Hindlimb muscle (tissue), 1 donor: ENCODE data around the gene RAB37. TPM values are rescaled to one million over a fixed set of nuclear protein-coding genes. Genes with fewer than 3 reads are reported as not detected.

Experiments used
- DNase-seq: peaks from one replicate; pipeline ENCODE4 v3.0.0-alpha.2; 2013
- polyA plus RNA-seq: library from polyadenylated mRNA; unstranded; fragments of 120-200 nt; gene quantifications from one replicate; pipeline ENCODE4 v1.2.1, GENCODE V29; 2013; ENCODE audit not compliant: insufficient read length

The RAB37 gene
- polyA plus RNA-seq, 1 donor = 1.2 TPM

- DNase-seq = no peak
Measured at GRCh38 chr17:74728702-74729075, 8.4 kb upstream of the RAB37 start.

GRCh38 chr17:74729368-74729767 is 7.7 kb upstream of the RAB37 start:
- DNase-seq = no peak

GRCh38 chr17:74729866-74730265 is 7.2 kb upstream of the RAB37 start:
- no peak for DNase-seq

GRCh38 chr17:74730491-74731346 is 6.3 kb upstream of the RAB37 start:
- DNase-seq = no peak

GRCh38 chr17:74731347-74731605 is 5.8 kb upstream of the RAB37 start:
- no peak for DNase-seq

- no peak for DNase-seq
Measured at GRCh38 chr17:74732042-74732867, 4.8 kb upstream of the RAB37 start.

- no peak for DNase-seq
Measured at GRCh38 chr17:74733365-74734122, 3.5 kb upstream of the RAB37 start.

GRCh38 chr17:74734256-74734655 is 2.8 kb upstream of the RAB37 start:
- no peak for DNase-seq

- no peak for DNase-seq
Measured at GRCh38 chr17:74737299-74738050, 419 bp downstream of the RAB37 start.

GRCh38 chr17:74738051-74738996 is 1.3 kb downstream of the RAB37 start:
- no peak for DNase-seq

GRCh38 chr17:74739227-74739831 is 2.3 kb downstream of the RAB37 start:
- no peak for DNase-seq

- no peak for DNase-seq
Measured at GRCh38 chr17:74740173-74740572, 3.1 kb downstream of the RAB37 start.

- DNase-seq = no peak
Measured at GRCh38 chr17:74740641-74741387, 3.8 kb downstream of the RAB37 start.

GRCh38 chr17:74742153-74742515 is 5.1 kb downstream of the RAB37 start:
- no peak for DNase-seq

GRCh38 chr17:74742978-74743545 is 6.0 kb downstream of the RAB37 start:
- no peak for DNase-seq

- no peak for DNase-seq
Measured at GRCh38 chr17:74743755-74744154, 6.7 kb downstream of the RAB37 start.

GRCh38 chr17:74744349-74744713 is 7.3 kb downstream of the RAB37 start:
- no peak for DNase-seq

- DNase-seq = peak; percentile 63
Measured at GRCh38 chr17:74744714-74745547, 7.9 kb downstream of the RAB37 start.
